ENCODE measurements around the gene TMEM244.
"Not testable (repeated sequence)": the region's sequence is repeated elsewhere in the genome, so short reads cannot be mapped to it uniquely, and the experiment has no call there.

The TMEM244 gene

GRCh38 chr6:129860908-129861665 is at the start of gene TMEM244:
TMEM244 (minus strand) TSS chr6:129861315; CDS start chr6:129861188, 127 bp downstream.
- peak; percentile 14 for DNase-seq (ENCODE audit: low spot score)

- DNase-seq (ENCODE audit: low spot score) = no peak
Observed at GRCh38 chr6:129908858-129909257, 47.7 kb upstream of the TMEM244 start.

GRCh38 chr6:129908356-129908755 is 47.2 kb upstream of the TMEM244 start:
- DNase-seq (ENCODE audit: low spot score) = no peak

- DNase-seq (ENCODE audit: low spot score) = no peak
Observed at GRCh38 chr6:129906515-129907077, 45.5 kb upstream of the TMEM244 start.

- DNase-seq (ENCODE audit: low spot score) = no peak
Observed at GRCh38 chr6:129903082-129903481, 42.0 kb upstream of the TMEM244 start.

- no peak for DNase-seq (ENCODE audit: low spot score)
Observed at GRCh38 chr6:129902681-129903080, 41.6 kb upstream of the TMEM244 start.

- DNase-seq (ENCODE audit: low spot score) = no peak
Observed at GRCh38 chr6:129901910-129902309, 40.8 kb upstream of the TMEM244 start.

GRCh38 chr6:129895692-129896091 is 34.6 kb upstream of the TMEM244 start:
- no peak for DNase-seq (ENCODE audit: low spot score)

- DNase-seq (ENCODE audit: low spot score) = no peak
Observed at GRCh38 chr6:129894921-129895320, 33.8 kb upstream of the TMEM244 start.

GRCh38 chr6:129893640-129894039 is 32.5 kb upstream of the TMEM244 start:
- DNase-seq (ENCODE audit: low spot score) = peak; percentile 15

GRCh38 chr6:129890701-129891100 is 29.6 kb upstream of the TMEM244 start:
- no peak for DNase-seq (ENCODE audit: low spot score)

- no peak for DNase-seq (ENCODE audit: low spot score)
Observed at GRCh38 chr6:129890164-129890563, 29.0 kb upstream of the TMEM244 start.

- DNase-seq (ENCODE audit: low spot score) = no peak
Observed at GRCh38 chr6:129889580-129889979, 28.5 kb upstream of the TMEM244 start.

GRCh38 chr6:129886401-129887155 is 25.5 kb upstream of the TMEM244 start:
- DNase-seq (ENCODE audit: low spot score) = no peak

- no peak for DNase-seq (ENCODE audit: low spot score)
Observed at GRCh38 chr6:129884211-129884610, 23.1 kb upstream of the TMEM244 start.

GRCh38 chr6:129882510-129883023 is 21.5 kb upstream of the TMEM244 start:
- no peak for DNase-seq (ENCODE audit: low spot score)

GRCh38 chr6:129877894-129878293 is 16.8 kb upstream of the TMEM244 start:
- not testable (repeated sequence) for DNase-seq (ENCODE audit: low spot score)

- no peak for DNase-seq (ENCODE audit: low spot score)
Observed at GRCh38 chr6:129875610-129876520, 14.8 kb upstream of the TMEM244 start.

GRCh38 chr6:129874837-129875236 is 13.7 kb upstream of the TMEM244 start:
- DNase-seq (ENCODE audit: low spot score) = no peak

GRCh38 chr6:129872586-129872985 is 11.5 kb upstream of the TMEM244 start:
- DNase-seq (ENCODE audit: low spot score) = no peak

- no peak for DNase-seq (ENCODE audit: low spot score)
Observed at GRCh38 chr6:129871221-129871620, 10.1 kb upstream of the TMEM244 start.

- DNase-seq (ENCODE audit: low spot score) = no peak
Observed at GRCh38 chr6:129867403-129867802, 6.3 kb upstream of the TMEM244 start.
